Measurements from ENCODE around the gene CRPPA. TPM values are rescaled to one million over a fixed set of nuclear protein-coding genes. Genes with fewer than 3 reads are reported as not detected.

CRPPA gene
- total RNA-seq, 4 donors from 2014 or later: 0.80 to 2.6 (median 1.8) TPM

DNA sequence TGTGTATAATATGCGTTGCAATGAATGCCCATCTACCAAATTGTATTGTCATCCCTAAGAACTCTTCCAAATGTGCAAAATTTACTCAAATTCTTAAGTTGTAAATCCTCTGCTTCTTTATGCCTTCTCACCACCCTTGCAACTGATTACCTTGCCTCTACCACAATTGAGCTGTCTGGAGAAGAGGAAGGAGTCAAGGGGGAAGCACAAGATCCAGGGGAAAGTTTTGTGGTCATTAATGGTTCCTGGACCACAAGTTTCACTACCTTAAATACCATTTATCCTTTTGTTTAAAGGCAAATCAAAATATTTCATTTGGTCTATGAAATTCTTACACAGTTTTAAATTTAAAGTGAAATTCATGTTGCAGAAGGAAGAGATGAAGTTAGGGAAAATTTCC lies 16.7 kb downstream of the CRPPA start:
- H3K4me1 ChIP-seq: no peaks in the 10 kb centered on the region
- DNase-seq: no peak
- H3K27ac ChIP-seq: no peak overlapping the region
- in situ Hi-C loops (cut with MboI; ENCODE audit: low pct_ligation_motif_present in 1 of 4, low pct_unique_long_range_greater_than_20kb in 1 of 4, low sequenced_read_pairs in 3 of 4): no loop called here
- 95 to 100% methylated on average over 1 of the region's 1 CpG for WGBS, 2 donors (ENCODE audit: low coverage in 1 of 2)
- intact Hi-C loops (cut with DNase I; ENCODE audit: low total_unique reads): no loop called here
- H3K4me3 ChIP-seq: no peak overlapping the region
- H3K9me3 ChIP-seq: peaks cover 0 to 5% of the 10 kb centered on the region in 2 donors
- TF ChIP-seq, protein P1, sequence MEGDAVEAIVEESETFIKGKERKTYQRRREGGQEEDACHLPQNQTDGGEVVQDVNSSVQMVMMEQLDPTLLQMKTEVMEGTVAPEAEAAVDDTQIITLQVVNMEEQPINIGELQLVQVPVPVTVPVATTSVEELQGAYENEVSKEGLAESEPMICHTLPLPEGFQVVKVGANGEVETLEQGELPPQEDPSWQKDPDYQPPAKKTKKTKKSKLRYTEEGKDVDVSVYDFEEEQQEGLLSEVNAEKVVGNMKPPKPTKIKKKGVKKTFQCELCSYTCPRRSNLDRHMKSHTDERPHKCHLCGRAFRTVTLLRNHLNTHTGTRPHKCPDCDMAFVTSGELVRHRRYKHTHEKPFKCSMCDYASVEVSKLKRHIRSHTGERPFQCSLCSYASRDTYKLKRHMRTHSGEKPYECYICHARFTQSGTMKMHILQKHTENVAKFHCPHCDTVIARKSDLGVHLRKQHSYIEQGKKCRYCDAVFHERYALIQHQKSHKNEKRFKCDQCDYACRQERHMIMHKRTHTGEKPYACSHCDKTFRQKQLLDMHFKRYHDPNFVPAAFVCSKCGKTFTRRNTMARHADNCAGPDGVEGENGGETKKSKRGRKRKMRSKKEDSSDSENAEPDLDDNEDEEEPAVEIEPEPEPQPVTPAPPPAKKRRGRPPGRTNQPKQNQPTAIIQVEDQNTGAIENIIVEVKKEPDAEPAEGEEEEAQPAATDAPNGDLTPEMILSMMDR (IDR thresholded peaks at IDR 0.05): no peak
- TF ChIP-seq EP300 (IDR thresholded peaks at IDR 0.05; ENCODE audit: low read depth) (no peak), POLR2AphosphoS5 (IDR thresholded peaks at IDR 0.05) (no peak), POLR2A (IDR thresholded peaks at IDR 0.05) (no peak)
- no peaks in the 10 kb centered on the region for H3K36me3 ChIP-seq
- no peaks in the 10 kb centered on the region for H3K27me3 ChIP-seq

GRCh38 chr7:16403475-16403874 lies 17.9 kb downstream of the CRPPA start:
- peaks cover 0 to 5% of the 10 kb centered on the region in 2 donors for H3K9me3 ChIP-seq
- no peaks in the 10 kb centered on the region for H3K27me3 ChIP-seq
- in situ Hi-C loops (cut with MboI; ENCODE audit: low pct_ligation_motif_present in 1 of 4, low pct_unique_long_range_greater_than_20kb in 1 of 4, low sequenced_read_pairs in 3 of 4): no loop called here
- WGBS, 2 donors (ENCODE audit: low coverage in 1 of 2): 29 to 36% methylated on average over 1 of the region's 1 CpG
- H3K4me3 ChIP-seq: no peak overlapping the region
- TF ChIP-seq POLR2AphosphoS5 (IDR thresholded peaks at IDR 0.05): no peak
- TF ChIP-seq EP300 (IDR thresholded peaks at IDR 0.05; ENCODE audit: low read depth): no peak
- no peak for TF ChIP-seq POLR2A (IDR thresholded peaks at IDR 0.05)
- TF ChIP-seq, protein P1 (IDR thresholded peaks at IDR 0.05): no peak
- intact Hi-C loops (cut with DNase I; ENCODE audit: low total_unique reads): no loop called here
- no peak for DNase-seq
- no peaks in the 10 kb centered on the region for H3K4me1 ChIP-seq
- H3K27ac ChIP-seq: peak overlapping the region in 3 of 4 donors; percentile 7 to 11 (median 8)
- no peaks in the 10 kb centered on the region for H3K36me3 ChIP-seq

DNA sequence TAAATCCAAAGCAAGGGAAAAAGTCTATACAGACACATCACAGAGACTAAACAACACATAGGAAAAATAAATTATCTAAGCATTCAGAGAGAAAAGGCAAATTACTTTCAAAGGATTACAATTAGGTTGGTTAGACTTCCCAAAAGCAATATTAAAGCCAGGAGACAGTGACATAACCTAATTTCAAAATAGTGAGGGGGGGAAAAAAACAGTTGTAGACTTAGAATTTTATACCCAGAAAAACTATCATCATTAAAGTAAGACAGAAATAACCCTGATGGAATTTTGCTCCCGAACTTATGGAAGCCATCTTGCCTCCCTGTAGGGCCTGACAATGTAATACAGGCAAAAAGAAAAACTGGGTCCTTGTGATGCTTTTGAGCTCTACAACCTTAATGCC lies 18.4 kb downstream of the CRPPA start:
- 96 to 100% methylated on average over 1 of the region's 1 CpG for WGBS, 2 donors (ENCODE audit: low coverage in 1 of 2)
- no peak overlapping the region for H3K4me3 ChIP-seq
- H3K27ac ChIP-seq: peak overlapping the region in 3 of 4 donors; percentile 7 to 11 (median 8)
- no peak for TF ChIP-seq POLR2AphosphoS5 (IDR thresholded peaks at IDR 0.05)
- TF ChIP-seq, protein P1 (IDR thresholded peaks at IDR 0.05): no peak
- no peak for TF ChIP-seq POLR2A (IDR thresholded peaks at IDR 0.05)
- TF ChIP-seq EP300 (IDR thresholded peaks at IDR 0.05; ENCODE audit: low read depth): no peak
- intact Hi-C loops (cut with DNase I; ENCODE audit: low total_unique reads): no loop called here
- H3K4me1 ChIP-seq: no peaks in the 10 kb centered on the region
- H3K36me3 ChIP-seq: no peaks in the 10 kb centered on the region
- in situ Hi-C loops (cut with MboI; ENCODE audit: low pct_ligation_motif_present in 1 of 4, low pct_unique_long_range_greater_than_20kb in 1 of 4, low sequenced_read_pairs in 3 of 4): no loop called here
- peaks cover 0 to 5% of the 10 kb centered on the region in 2 donors for H3K9me3 ChIP-seq
- no peaks in the 10 kb centered on the region for H3K27me3 ChIP-seq
- DNase-seq: no peak

- in situ Hi-C loops (cut with MboI; ENCODE audit: low pct_ligation_motif_present in 1 of 4, low pct_unique_long_range_greater_than_20kb in 1 of 4, low sequenced_read_pairs in 3 of 4): no loop called here
Observed at GRCh38 chr7:16402091-16402490, 19.2 kb downstream of the CRPPA start.

More at GRCh38 chr7:16402091-16402490, 19.2 kb downstream of the CRPPA start:
- Histone ChIP-seq H3K27ac (peak overlapping the region in 2 of 4 donors; percentile 0 to 47), H3K4me3 (no peak overlapping the region), H3K4me1 (no peaks in the 10 kb centered on the region), H3K27me3 (no peaks in the 10 kb centered on the region), H3K9me3 (peaks cover 0 to 5% of the 10 kb centered on the region in 2 donors), H3K36me3 (no peaks in the 10 kb centered on the region)
- intact Hi-C loops (cut with DNase I; ENCODE audit: low total_unique reads): no loop called here
- TF ChIP-seq EP300 (IDR thresholded peaks at IDR 0.05; ENCODE audit: low read depth) (no peak), POLR2A (IDR thresholded peaks at IDR 0.05) (no peak)
- TF ChIP-seq, protein P1 (IDR thresholded peaks at IDR 0.05): no peak
- DNase-seq: no peak
